Adrenal gland (tissue), 5 donors: ENCODE results near the gene TK2.

ENCODE experiments used
- CTCF ChIP-seq, 6 experiments: fragments of 450-650 bp in 4 of 6; fragments of 200-600 bp in 2 of 6; sonication (generic) in 1 of 6; IDR thresholded peaks; 1 replicate in 5 of 6; 2 replicates in 1 of 6; pipeline versions ENCODE4 v1.5.1 to v1.8.0; 2016 to 2021; ENCODE audit warnings: antibody characterized with exemption in 6 of 6, mild to moderate bottlenecking in 2 of 6, moderate library complexity in 1 of 6
- POLR2A ChIP-seq, 2 donors: fragments of 450-650 bp; IDR thresholded peaks; one replicate each; pipeline ENCODE4 v1.6.1; 2017; ENCODE audit warnings: antibody characterized with exemption in 2 of 2, mild to moderate bottlenecking in 2 of 2, moderate library complexity in 1 of 2
- donor health status: DM: no; HTN: no; CAD: no.

- TF ChIP-seq CTCF (IDR thresholded peaks at IDR 0.05) (no peak), POLR2A (IDR thresholded peaks at IDR 0.05) (no peak)
Measured at GRCh38 chr16:66481943-66482390, 68.0 kb downstream of the TK2 start.
